ENCODE data around the gene ALX4.

GRCh38 chr11:44267750-44268613 lies 42.0 kb downstream of the ALX4 start:
- TF ChIP-seq CTCF (IDR thresholded peaks at IDR 0.05) = no peak
- TF ChIP-seq POLR2A (IDR thresholded peaks at IDR 0.05) = no peak

Data from uterus (tissue), 2 donors.